Ovary (tissue), 3 donors: Measurements from ENCODE around the gene MS4A3.
"Not testable (repeated sequence)": the region's sequence is repeated elsewhere in the genome, so short reads cannot be mapped to it uniquely, and the experiment has no call there.

Experiments used
- POLR2A ChIP-seq: fragments of 450-650 bp; IDR thresholded peaks from one replicate; pipeline ENCODE4 v1.6.1; 2017; ENCODE audit warnings: antibody characterized with exemption, mild to moderate bottlenecking, moderate library complexity
- TF ChIP-seq, protein P1 (sequence below), 3 donors: fragments of 450-650 bp in 2 of 3; fragments of 200-600 bp in 1 of 3; IDR thresholded peaks; one replicate each; pipeline versions ENCODE4 v1.5.1 to v1.8.0; 2016 to 2022; ENCODE audit warnings: antibody characterized with exemption in 3 of 3, mild to moderate bottlenecking in 1 of 3
- donor health status: DM: no; HTN: no; CAD: no.

GRCh38 chr11:60101368-60101767 is 44.9 kb downstream of the MS4A3 start:
- TF ChIP-seq, protein P1, sequence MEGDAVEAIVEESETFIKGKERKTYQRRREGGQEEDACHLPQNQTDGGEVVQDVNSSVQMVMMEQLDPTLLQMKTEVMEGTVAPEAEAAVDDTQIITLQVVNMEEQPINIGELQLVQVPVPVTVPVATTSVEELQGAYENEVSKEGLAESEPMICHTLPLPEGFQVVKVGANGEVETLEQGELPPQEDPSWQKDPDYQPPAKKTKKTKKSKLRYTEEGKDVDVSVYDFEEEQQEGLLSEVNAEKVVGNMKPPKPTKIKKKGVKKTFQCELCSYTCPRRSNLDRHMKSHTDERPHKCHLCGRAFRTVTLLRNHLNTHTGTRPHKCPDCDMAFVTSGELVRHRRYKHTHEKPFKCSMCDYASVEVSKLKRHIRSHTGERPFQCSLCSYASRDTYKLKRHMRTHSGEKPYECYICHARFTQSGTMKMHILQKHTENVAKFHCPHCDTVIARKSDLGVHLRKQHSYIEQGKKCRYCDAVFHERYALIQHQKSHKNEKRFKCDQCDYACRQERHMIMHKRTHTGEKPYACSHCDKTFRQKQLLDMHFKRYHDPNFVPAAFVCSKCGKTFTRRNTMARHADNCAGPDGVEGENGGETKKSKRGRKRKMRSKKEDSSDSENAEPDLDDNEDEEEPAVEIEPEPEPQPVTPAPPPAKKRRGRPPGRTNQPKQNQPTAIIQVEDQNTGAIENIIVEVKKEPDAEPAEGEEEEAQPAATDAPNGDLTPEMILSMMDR (IDR thresholded peaks at IDR 0.05): not testable (repeated sequence)
- TF ChIP-seq POLR2A: not testable (repeated sequence)
